Measurements from ENCODE around the gene OOSP2.

DNA sequence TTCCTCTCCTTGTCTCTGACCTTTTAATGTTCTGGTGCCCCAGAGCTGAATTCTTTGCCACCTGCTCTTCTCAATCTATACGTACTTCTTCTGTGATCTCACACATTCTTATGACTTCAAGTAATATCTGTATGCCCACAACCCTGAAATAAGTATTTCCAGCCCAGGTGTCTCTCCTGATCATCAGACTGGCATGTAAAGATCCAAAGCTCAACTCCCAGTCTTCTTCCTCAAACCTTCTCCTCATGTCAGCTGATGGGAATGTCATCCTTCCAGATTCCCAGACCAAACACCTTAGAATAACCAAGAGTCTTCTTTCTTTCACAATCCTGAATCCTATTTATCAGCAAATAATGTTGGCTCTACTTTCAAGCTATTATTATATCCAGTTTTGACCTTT, 25.6 kb downstream of the OOSP2 start:
- TF ChIP-seq POLR2A (IDR thresholded peaks at IDR 0.05) = no peak
- TF ChIP-seq, protein P1, sequence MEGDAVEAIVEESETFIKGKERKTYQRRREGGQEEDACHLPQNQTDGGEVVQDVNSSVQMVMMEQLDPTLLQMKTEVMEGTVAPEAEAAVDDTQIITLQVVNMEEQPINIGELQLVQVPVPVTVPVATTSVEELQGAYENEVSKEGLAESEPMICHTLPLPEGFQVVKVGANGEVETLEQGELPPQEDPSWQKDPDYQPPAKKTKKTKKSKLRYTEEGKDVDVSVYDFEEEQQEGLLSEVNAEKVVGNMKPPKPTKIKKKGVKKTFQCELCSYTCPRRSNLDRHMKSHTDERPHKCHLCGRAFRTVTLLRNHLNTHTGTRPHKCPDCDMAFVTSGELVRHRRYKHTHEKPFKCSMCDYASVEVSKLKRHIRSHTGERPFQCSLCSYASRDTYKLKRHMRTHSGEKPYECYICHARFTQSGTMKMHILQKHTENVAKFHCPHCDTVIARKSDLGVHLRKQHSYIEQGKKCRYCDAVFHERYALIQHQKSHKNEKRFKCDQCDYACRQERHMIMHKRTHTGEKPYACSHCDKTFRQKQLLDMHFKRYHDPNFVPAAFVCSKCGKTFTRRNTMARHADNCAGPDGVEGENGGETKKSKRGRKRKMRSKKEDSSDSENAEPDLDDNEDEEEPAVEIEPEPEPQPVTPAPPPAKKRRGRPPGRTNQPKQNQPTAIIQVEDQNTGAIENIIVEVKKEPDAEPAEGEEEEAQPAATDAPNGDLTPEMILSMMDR (IDR thresholded peaks at IDR 0.05) = no peak

Data from sigmoid colon (tissue), 3 donors.